HG03045 (cell line): Measurements from ENCODE around the gene SLC5A5.
"Not testable (repeated sequence)": the region's sequence is repeated elsewhere in the genome, so short reads cannot be mapped to it uniquely, and the experiment has no call there.

Source experiments
- ATAC-seq: cut with Tn5 transposase; IDR thresholded peaks from one replicate; pipeline ENCODE4 v1.9.1; 2021; ENCODE audit warnings: mild to moderate bottlenecking, moderate library complexity; ENCODE audit not compliant: unreplicated experiment

Gene SLC5A5

GRCh38 chr19:17869114-17869608, 2.6 kb upstream of the SLC5A5 start:
- no peak for ATAC-seq

GRCh38 chr19:17871032-17871877, 490 bp upstream of the SLC5A5 start:
- ATAC-seq, result no peak

- ATAC-seq, result no peak
Observed at GRCh38 chr19:17872251-17873001, 681 bp downstream of the SLC5A5 start.

GRCh38 chr19:17873786-17874757, 2.3 kb downstream of the SLC5A5 start:
- no peak for ATAC-seq

- ATAC-seq, result no peak
Observed at GRCh38 chr19:17874758-17875135, 3.0 kb downstream of the SLC5A5 start.

DNA sequence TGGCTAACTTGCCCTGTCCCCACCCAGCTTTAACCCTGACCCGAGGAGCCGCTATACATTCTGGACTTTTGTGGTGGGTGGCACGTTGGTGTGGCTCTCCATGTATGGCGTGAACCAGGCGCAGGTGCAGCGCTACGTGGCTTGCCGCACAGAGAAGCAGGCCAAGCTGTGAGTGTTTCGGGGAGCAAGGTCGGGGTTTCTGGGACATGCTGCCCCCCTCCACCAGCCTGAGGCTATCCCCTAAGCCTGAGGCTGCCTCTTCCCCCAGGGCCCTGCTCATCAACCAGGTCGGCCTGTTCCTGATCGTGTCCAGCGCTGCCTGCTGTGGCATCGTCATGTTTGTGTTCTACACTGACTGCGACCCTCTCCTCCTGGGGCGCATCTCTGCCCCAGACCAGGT, 6.0 kb downstream of the SLC5A5 start:
- ATAC-seq, result no peak

DNA sequence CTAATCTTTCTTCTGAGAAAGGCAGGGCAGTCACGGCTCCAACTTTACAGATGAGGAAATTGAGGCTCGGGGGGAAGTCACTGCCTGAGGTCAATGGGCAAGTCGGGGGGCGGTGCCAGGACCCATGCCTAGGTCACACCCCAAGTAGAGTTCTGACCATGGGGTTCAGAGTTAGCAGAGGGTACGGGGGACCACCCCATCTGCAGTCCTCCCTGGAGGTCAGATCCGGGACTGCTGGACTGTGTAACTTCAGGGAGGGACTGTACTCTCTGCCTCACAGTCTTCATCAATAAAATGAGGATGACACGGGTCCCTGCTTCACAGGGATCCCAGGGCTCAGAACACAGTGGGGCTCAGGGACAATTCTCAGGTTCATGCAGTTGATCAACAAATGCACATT, 7.7 kb downstream of the SLC5A5 start:
- no peak for ATAC-seq

GRCh38 chr19:17881701-17882100, 10.0 kb downstream of the SLC5A5 start:
- no peak for ATAC-seq

- no peak for ATAC-seq
Observed at GRCh38 chr19:17883627-17884410, 12.1 kb downstream of the SLC5A5 start.

- ATAC-seq, result no peak
Observed at GRCh38 chr19:17886515-17886914, 14.8 kb downstream of the SLC5A5 start.

DNA sequence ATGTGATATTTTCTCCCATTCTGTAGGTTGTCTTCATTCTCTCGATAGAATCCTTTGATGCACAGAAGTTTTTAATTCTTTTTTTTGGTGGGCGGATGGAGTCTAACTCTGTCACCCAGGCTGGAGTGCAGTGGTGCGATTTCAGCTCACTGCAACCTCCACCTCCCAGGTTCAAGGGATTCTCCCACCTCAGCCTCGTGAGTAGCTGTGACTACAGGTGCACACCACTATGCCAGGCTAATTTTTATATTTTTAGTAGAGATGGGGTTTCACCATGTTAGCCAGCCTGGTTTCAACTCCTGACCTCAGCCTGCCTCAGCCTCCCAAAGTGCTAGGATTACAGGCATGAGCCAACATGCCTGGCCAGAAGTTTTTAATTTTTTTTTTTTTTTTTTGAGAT, 15.5 kb downstream of the SLC5A5 start:
- ATAC-seq, result not testable (repeated sequence)

GRCh38 chr19:17888260-17888659, 16.5 kb downstream of the SLC5A5 start:
- no peak for ATAC-seq

DNA sequence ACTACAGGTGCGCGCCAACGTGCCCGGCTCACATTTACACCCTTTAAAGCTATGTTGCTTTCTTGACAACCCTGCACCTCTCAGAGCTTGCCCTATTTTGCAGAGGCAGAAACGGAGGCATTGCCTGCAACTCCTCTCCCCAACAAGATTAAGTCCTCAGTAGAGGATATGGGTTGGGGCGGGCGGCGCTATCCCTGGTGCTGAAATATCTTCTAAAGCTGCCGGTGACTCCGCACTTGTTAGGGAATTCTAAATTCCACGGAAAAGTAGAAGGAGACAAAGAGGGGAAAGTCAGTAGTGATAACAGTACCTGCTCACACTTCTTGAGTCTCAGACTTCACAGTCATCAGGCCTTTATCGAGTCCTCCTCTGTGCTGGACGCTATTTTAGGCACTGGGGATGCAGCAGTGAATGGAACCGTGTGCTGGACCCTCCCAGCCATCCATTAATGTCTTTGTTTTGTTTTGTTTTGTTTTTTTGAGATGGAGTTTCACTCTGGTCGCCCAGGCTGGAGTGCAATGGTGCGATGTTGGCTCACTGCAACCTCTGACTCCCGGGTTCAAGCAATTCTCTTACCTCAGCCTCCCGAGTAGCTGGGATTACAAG, 18.0 kb downstream of the SLC5A5 start:
- ATAC-seq, result no peak

GRCh38 chr19:17893766-17894165, 22.0 kb downstream of the SLC5A5 start:
- no peak for ATAC-seq

GRCh38 chr19:17902701-17903100, 31.0 kb downstream of the SLC5A5 start:
- no peak for ATAC-seq

- ATAC-seq, result no peak
Observed at GRCh38 chr19:17908244-17908643, 36.5 kb downstream of the SLC5A5 start.

DNA sequence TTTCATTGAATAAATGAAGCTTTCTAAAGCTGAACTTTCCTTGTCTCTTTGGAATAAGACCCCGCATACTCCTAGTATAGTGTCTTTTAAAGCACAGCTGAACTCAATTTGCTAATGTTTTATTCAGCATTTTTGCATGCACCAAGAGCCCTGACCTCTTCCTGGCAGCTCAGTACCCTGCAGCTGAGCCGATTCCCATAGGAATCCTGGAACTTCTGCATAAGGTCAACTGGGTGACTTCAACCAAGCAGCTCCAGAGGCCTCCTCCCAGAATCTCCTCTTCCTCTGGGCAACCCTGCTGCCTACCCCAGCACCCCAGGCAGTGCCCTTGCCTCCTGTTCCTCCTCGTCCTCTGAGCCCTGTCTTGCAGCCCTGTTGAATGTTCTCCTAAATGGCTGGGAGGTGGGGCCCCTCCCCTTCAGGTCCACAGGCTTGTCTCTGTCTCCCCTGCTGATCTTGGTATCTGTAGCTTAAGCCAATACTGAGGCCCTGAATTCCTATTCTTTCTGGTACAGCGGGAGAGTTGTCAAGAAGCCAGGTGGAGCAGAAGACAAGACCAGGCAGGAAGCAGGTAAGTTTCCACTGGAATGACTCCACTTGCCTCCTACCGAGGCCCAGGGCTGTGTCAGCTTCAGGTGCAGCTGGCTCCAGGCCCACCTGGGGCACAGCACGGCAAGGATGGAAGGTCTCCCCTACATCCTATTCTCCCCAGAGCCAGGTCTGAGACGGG, 37.4 kb downstream of the SLC5A5 start:
- no peak for ATAC-seq

- no peak for ATAC-seq
Observed at GRCh38 chr19:17910791-17911360, 39.1 kb downstream of the SLC5A5 start.
